T-helper 2 cell (primary cell): ENCODE measurements around the gene IGFBP4.
"Not testable (repeated sequence)": the region's sequence is repeated elsewhere in the genome, so short reads cannot be mapped to it uniquely, and the experiment has no call there.

ENCODE experiments used
- DNase-seq, 5 experiments: peaks; one replicate each; pipeline versions ENCODE4 v3.0.0 to v3.0.0-alpha.2; 2012 to 2022
- total RNA-seq, 2 donors: gene quantifications; one replicate each; lab custom pipeline; 2026; lab: John Stamatoyannopoulos, UW

IGFBP4 gene
- 0.88 to 0.94 reads per million in 2 donors for total RNA-seq

- peak; percentile 39 to 79 (median 48) for DNase-seq
Observed at GRCh38 chr17:40443196-40443987, at the start of gene IGFBP4. TSS of gene IGFBP4 (plus strand) at chr17:40443450. CDS start at chr17:40443736, 286 bp downstream.

- DNase-seq, result peak in 2 of 5 experiments; percentile 23 to 62
Observed at GRCh38 chr17:40399185-40399584, 44.1 kb upstream of the IGFBP4 start.

- peak in 1 of 5 experiments; percentile 50 for DNase-seq
Observed at GRCh38 chr17:40402668-40403067, 40.6 kb upstream of the IGFBP4 start.

- DNase-seq, result no peak
Observed at GRCh38 chr17:40404003-40404402, 39.2 kb upstream of the IGFBP4 start.

- DNase-seq, result no peak
Observed at GRCh38 chr17:40407460-40407859, 35.8 kb upstream of the IGFBP4 start.

GRCh38 chr17:40409540-40409939 is 33.7 kb upstream of the IGFBP4 start:
- not testable (repeated sequence) for DNase-seq

GRCh38 chr17:40410082-40410481 is 33.2 kb upstream of the IGFBP4 start:
- no peak for DNase-seq

- DNase-seq, result no peak
Observed at GRCh38 chr17:40411821-40412220, 31.4 kb upstream of the IGFBP4 start.

- DNase-seq, result no peak
Observed at GRCh38 chr17:40412880-40413279, 30.4 kb upstream of the IGFBP4 start.

GRCh38 chr17:40414312-40414711 is 28.9 kb upstream of the IGFBP4 start:
- DNase-seq, result not testable (repeated sequence)

- peak in 2 of 5 experiments; percentile 24 to 63 for DNase-seq
Observed at GRCh38 chr17:40415390-40415789, 27.9 kb upstream of the IGFBP4 start.

- DNase-seq, result no peak
Observed at GRCh38 chr17:40416671-40417070, 26.6 kb upstream of the IGFBP4 start.

- peak in 1 of 5 experiments; percentile 55 for DNase-seq
Observed at GRCh38 chr17:40417258-40417608, 26.0 kb upstream of the IGFBP4 start.

- peak; percentile 67 to 99 (median 89) for DNase-seq
Observed at GRCh38 chr17:40417609-40418427, 25.4 kb upstream of the IGFBP4 start, which contains the start of gene TOP2A. TSS of gene TOP2A (minus strand) at chr17:40417896. CDS start at chr17:40417791, 105 bp downstream.

GRCh38 chr17:40418428-40418706 is 24.9 kb upstream of the IGFBP4 start:
- DNase-seq, result no peak

GRCh38 chr17:40419559-40420331 is 23.5 kb upstream of the IGFBP4 start:
- peak in 1 of 5 experiments; percentile 22 for DNase-seq

- DNase-seq, result no peak
Observed at GRCh38 chr17:40422990-40423633, 20.1 kb upstream of the IGFBP4 start.

GRCh38 chr17:40425741-40426140 is 17.5 kb upstream of the IGFBP4 start:
- peak in 1 of 5 experiments; percentile 23 for DNase-seq

- DNase-seq, result peak in 2 of 5 experiments; percentile 17 to 85
Observed at GRCh38 chr17:40427002-40427491, 16.2 kb upstream of the IGFBP4 start.

GRCh38 chr17:40430272-40431230 is 12.7 kb upstream of the IGFBP4 start:
- DNase-seq, result no peak

GRCh38 chr17:40431231-40431602 is 12.0 kb upstream of the IGFBP4 start:
- no peak for DNase-seq
